ENCODE results near the gene SGSM2.

Gene SGSM2

DNA sequence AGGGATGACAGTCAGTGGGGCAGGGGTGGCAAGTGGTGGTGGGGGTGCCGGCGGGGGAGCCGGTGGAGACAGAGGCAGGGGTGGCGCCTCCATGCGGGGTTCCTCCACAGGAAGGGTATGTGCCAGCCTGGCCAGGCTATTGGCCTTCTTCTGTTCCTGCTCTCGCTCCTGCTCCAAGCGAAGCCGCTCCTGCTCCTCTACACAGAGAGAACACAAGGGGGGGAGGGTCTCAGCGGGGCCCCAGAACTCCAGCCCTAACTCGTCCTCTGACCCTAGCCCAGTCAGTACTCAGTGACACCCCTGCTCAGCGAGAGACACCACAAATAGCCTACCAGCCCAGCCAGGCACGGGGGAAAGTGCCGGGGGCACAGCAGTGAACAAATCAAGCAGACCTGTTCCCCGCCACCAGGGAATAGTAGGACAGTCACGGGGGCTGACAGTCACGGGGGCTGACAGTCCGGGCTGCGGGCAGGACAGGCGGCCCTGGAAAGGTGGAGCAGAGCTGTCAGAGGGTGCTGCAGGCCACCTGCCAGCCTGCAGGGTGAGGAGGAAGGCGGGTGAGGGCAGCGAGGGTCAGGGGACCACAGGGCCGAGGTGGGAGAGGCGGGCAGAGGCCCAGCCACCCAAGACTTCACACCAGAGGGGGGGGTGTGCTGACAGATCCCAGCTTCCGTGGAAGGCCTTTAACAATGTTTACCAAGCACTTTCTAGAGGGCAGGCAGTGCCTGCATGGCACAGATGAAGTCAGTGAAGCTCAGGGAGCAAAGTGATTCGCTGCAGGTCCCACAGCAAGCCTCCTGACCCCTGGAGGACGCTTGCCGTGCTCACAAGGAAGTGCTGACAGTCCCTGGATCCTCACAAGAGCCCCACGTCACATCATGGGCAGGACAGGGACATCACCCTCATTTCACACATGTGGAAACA, 58.2 kb downstream of the SGSM2 start:
- DNase-seq (ENCODE audit: low read depth, low spot score): no peak
- no peak overlapping the region for H3K4me3 ChIP-seq (ENCODE audit: low read length)

DNA sequence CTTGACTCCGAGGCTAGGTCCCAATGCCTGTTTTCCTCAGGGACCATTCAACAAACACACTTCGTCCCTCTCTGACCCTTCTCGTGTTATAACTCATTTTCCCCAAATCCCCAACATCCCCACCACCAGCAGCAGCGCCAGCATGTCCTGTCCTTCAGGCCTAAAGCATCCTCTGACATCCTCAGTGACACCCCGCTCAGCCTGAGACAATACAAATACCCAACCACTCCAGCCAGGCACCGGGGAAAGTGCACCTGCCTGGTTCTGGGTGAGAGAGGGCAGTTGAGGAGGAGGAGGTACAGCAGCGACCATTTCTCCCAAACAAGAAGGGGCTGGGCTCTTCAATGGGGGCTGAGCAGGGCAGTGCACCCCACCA, 58.9 kb downstream of the SGSM2 start:
- DNase-seq (ENCODE audit: low read depth, low spot score): no peak
- H3K4me3 ChIP-seq (ENCODE audit: low read length): no peak overlapping the region

- no peak overlapping the region for H3K4me3 ChIP-seq (ENCODE audit: low read length)
- no peak for DNase-seq (ENCODE audit: low read depth, low spot score)
Measured at GRCh38 chr17:2396568-2397246, 59.4 kb downstream of the SGSM2 start.

DNA sequence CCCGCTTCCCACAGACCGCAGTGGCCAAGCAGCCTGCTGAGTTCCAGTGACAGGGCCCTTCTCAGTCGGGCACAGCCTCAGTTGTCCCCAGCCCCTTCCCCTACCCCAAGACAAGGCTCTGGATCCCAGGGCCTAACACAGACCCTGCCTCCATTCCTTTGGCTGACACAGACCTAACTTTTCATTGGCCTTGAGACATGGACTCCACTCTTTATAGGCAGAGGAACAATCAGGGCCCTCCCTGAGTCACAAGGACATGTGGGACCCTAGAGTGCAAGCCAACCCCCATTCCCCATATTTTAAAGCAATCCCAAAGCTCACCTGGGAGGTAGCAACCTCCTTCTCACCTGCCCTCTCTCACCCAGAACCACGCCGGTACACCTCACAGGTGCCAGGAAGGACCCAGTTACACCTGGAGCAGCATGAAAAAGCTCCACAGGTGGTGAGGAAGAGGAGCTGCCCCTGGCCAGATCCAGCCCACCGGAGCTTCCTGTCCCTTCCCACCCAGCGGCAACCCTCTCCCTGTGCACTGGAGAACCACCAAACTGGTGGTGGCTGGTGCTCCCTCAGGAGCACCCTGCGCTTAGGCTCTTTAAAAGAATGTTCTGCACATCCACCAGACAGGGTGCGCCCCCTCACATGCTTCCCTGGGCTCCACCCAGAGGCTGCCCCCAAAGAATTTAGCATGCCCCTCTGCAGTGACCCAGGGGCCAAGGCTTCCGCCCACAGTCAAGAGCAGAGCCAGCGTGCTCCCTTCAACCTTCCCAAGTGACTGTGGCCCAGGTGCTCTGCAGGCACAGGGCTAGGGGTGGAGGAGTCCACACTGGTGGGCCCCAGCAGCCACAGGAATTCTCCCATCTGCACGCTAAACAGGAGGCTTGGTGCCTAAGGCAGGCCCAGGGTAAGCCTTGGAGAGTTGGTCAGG, 60.2 kb downstream of the SGSM2 start:
- H3K4me3 ChIP-seq (ENCODE audit: low read length): no peak overlapping the region
- no peak for DNase-seq (ENCODE audit: low read depth, low spot score)

GRCh38 chr17:2398182-2398581, 60.9 kb downstream of the SGSM2 start:
- H3K4me3 ChIP-seq (ENCODE audit: low read length): no peak overlapping the region

GRCh38 chr17:2398655-2399571, 61.6 kb downstream of the SGSM2 start:
- DNase-seq (ENCODE audit: low read depth, low spot score): peak; percentile 51

More at GRCh38 chr17:2398182-2398581, 60.9 kb downstream of the SGSM2 start:
- no peak for DNase-seq (ENCODE audit: low read depth, low spot score)

DNA sequence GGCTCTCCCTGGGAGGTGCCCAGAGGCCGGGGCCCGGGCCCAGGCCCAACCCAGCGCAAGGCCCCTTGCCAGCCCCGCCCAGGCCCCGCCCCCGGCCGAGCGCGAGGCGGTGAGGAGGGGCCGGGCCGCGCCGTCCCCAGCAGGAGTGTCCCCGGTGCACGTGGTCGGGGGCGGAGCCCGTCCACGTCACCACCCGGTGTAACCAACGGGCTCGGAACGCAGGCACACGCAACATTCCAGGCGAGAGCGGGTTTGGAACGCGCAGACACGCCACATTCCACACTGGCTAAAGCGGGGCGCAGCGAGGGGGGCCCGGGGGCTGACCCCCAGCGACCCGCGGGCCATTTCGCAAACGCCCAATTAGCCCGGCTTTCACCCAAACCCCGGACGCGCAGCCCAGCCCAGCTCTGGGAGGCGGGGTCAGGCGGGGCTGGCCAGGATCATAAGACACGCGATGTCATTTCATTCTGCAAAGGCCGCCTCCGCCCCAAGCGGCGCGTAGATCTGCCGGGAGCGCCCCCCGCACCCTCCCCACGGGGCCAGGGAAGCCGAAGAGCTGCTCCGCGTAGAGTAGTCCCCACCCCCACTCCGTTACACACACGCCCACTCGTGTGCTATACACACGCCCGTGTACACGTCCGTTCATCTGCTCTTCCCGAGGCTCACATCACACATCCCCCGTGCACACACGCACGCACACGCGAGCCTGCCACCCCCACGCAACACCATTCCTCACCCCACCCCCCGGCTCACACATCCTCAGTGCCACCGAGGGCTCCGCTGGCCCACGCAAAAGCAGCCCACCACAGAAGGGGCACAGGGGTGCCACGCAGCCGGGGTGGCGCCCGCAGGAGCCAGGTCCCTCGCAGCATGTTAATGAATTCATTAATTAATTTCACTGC, 62.5 kb downstream of the SGSM2 start:
- peak; percentile 85 for DNase-seq (ENCODE audit: low read depth, low spot score)
- H3K4me3 ChIP-seq (ENCODE audit: low read length): peak overlapping the region; percentile 86

More at GRCh38 chr17:2398655-2399571, 61.6 kb downstream of the SGSM2 start:
- H3K4me3 ChIP-seq (ENCODE audit: low read length): peak overlapping the region; percentile 86

DNA sequence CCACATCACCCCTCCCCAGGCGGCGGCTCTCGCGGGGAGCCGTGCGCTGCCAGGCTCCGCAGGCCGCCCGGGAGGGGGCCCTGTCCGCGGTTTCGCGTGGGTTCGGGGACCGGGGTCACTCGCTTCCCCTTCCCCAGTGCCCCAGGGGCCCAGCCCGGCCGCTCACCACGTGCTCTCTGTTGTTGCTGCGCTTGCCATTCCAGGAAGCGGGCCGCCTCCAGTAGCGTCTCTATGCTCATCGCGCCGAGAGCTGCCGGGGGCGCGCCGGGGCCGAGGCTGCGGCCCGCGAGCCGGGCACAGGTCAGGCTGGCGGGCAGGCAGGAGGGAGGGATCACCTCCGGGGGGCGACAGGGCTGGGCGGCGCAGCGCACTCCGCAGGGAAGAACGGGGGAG, 63.2 kb downstream of the SGSM2 start:
- H3K4me3 ChIP-seq (ENCODE audit: low read length): peak overlapping the region; percentile 86
- DNase-seq (ENCODE audit: low read depth, low spot score): no peak

DNA sequence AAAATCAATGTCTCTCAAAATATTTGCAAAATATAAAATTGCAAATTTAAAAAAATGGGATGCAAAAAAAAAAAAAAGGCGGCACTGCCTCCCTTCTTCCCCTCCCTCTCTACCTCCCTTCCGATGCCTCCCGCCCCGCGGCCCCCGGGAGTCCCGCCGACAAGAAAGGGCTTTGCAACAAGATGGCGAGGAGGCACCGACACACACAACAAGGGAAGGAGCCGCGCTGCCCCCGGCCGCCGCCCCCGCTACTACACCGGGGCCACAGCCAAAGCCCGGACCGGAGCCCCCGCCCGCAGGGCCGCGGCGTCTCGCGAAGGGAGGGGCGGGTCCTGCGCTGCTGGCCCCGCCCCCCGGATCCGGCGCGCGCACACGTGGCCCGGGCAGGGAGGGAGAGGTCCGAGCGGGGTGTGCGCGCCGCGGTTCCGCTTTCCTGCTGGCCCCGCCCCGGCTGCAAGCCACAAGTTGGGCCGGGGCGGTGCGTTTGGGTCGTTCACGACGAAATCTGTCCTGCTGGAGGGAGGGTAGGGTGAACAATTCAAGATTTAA, 63.6 kb downstream of the SGSM2 start, which contains the start of gene MNT:
TSS of gene MNT (minus strand) at position 184 of the 549 bp plus-strand sequence. CDS start 348 bp downstream, outside the sequence.
- DNase-seq (ENCODE audit: low read depth, low spot score): peak; percentile 86
- peak within 1 kb of the TSS; percentile 86 for H3K4me3 ChIP-seq (ENCODE audit: low read length)

DNA sequence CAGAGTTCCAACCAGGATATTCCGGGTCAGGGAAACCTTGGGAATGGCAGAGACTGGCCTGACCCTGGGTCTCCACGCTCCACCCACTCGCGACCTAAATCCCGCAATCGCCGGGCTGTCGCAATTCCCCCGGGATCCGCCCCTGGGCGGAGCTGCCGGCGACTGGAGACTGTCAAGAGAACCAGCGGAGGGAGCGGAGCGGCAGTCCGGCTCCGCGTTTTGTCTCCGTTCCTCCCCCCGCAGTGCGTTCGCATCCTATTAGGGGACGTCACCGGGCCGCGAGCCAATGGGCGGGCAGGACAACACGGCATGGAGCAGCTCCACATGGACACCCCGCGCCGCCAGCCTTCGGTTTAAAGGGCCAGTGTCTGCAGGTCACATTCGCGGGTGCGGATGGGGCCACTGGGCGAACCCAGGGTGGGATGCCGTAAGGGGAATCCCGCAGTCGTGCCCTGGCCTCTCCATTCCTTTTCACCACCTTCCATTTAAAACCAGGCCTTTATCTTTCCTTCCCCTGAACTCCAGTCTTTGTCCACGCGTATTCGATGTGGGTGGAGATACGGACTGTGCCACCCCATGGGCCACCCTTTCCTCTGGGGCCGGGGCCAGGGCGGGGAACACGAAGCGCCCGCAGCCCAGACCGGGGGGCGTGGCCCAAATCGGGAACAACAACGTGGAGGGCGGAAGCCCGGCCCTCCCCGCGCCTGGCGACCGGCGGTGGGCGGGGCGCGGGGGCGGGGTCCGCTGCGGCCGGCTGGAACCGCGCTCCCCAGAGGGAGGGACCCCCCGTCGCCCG, 64.3 kb downstream of the SGSM2 start:
- DNase-seq (ENCODE audit: low read depth, low spot score): peak; percentile 98
- H3K4me3 ChIP-seq (ENCODE audit: low read length): peak overlapping the region; percentile 67

DNA sequence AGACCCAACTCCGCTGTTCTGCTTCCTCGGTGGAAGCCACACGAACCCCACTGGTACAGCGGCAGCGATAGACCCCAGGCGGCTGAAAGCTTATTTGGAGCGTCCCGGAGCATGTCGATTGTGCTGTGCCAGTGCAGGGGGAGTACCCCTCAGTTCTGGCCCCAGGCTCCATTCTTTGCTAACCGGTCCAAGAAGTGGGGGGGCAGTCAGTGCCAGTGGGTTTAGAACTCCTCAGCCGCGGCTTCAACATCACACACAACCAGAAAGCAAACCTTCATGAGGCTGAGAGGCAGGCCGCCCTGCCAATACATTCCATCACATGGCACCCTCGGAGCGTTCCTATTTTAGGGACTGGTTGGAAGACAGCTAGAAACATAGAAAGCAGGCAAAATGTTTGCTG, 65.2 kb downstream of the SGSM2 start:
- H3K4me3 ChIP-seq (ENCODE audit: low read length): peak overlapping the region; percentile 61
- no peak for DNase-seq (ENCODE audit: low read depth, low spot score)

- no peak for DNase-seq (ENCODE audit: low read depth, low spot score)
- H3K4me3 ChIP-seq (ENCODE audit: low read length): no peak overlapping the region
Measured at GRCh38 chr17:2403044-2403443, 65.7 kb downstream of the SGSM2 start.

- no peak for DNase-seq (ENCODE audit: low read depth, low spot score)
- H3K4me3 ChIP-seq (ENCODE audit: low read length): no peak overlapping the region
Measured at GRCh38 chr17:2405247-2405926, 68.1 kb downstream of the SGSM2 start.

- DNase-seq (ENCODE audit: low read depth, low spot score): no peak
Measured at GRCh38 chr17:2406271-2406902, 69.1 kb downstream of the SGSM2 start.

More at GRCh38 chr17:2406271-2406902, 69.1 kb downstream of the SGSM2 start:
- no peak overlapping the region for H3K4me3 ChIP-seq (ENCODE audit: low read length)
